Activated T-cell treated with anti-CD3 and anti-CD28 coated beads, Interleukin-2, amount 50 U/mL, for 72 hours (primary cell): Measurements from ENCODE around the gene NUMA1. TPM values are rescaled to one million over a fixed set of nuclear protein-coding genes. Genes with fewer than 3 reads are reported as not detected.

ENCODE experiments used
- ATAC-seq, 2 donors: fragments of 150-1000 bp; cut with Tn5 transposase; replicated peaks in 1 of 2; 2 replicates each; pipeline ENCODE4 v1.10.0; 2021; ENCODE audit warnings: moderate library complexity in 2 of 2, mild to moderate bottlenecking in 1 of 2
- DNase-seq, 2 donors: peaks; one replicate each; pipeline ENCODE4 v3.0.0; 2021 to 2022; ENCODE audit warnings: mixed read lengths in 1 of 2
- H3K27ac Mint-ChIP-seq: one replicate; pipeline ENCODE4 v1.8.0; 2022; ENCODE audit warnings: mild to moderate bottlenecking, moderate library complexity, mixed read lengths
- H3K27me3 Mint-ChIP-seq: one replicate; pipeline ENCODE4 v1.8.0; 2022; ENCODE audit warnings: low read depth, mixed read lengths
- H3K36me3 Mint-ChIP-seq, 2 donors: one replicate each; pipeline ENCODE4 v1.8.0; 2022; ENCODE audit warnings: mixed read lengths in 2 of 2, mild to moderate bottlenecking in 1 of 2; ENCODE audit not compliant: insufficient read depth in 2 of 2
- H3K4me1 Mint-ChIP-seq: one replicate; pipeline ENCODE4 v1.8.0; 2022; ENCODE audit warnings: low read depth, mixed read lengths
- H3K4me3 Mint-ChIP-seq, 2 donors: one replicate each; pipeline ENCODE4 v1.8.0; 2022; ENCODE audit warnings: mild to moderate bottlenecking in 2 of 2, mixed read lengths in 2 of 2, moderate library complexity in 2 of 2
- H3K9me3 Mint-ChIP-seq, 2 donors: one replicate each; pipeline ENCODE4 v1.8.0; 2022; ENCODE audit warnings: mixed read lengths in 2 of 2
- total RNA-seq, 2 donors: library from RNA; stranded (reverse); gene quantifications; one replicate each; pipeline ENCODE4 v1.2.3, GENCODE V29; 2022

Gene NUMA1
- total RNA-seq, 2 donors from 2014 or later, result 156 to 163 TPM

GRCh38 chr11:71997594-71997993, 82.7 kb downstream of the NUMA1 start:
- H3K4me1 Mint-ChIP-seq, result peaks cover 22% of the 10 kb centered on the region
- ATAC-seq, result no peak

GRCh38 chr11:71996946-71997345, 83.4 kb downstream of the NUMA1 start:
- H3K36me3 Mint-ChIP-seq, result peaks cover 0 to 3% of the 10 kb centered on the region in 2 donors
- H3K4me1 Mint-ChIP-seq, result peaks cover 22% of the 10 kb centered on the region
- ATAC-seq, result no peak
- H3K4me3 Mint-ChIP-seq, result no peak overlapping the region
- no peaks in the 10 kb centered on the region for H3K27me3 Mint-ChIP-seq
- no peak overlapping the region for H3K27ac Mint-ChIP-seq
- no peak for DNase-seq
- no peaks in the 10 kb centered on the region for H3K9me3 Mint-ChIP-seq

More at GRCh38 chr11:71997594-71997993, 82.7 kb downstream of the NUMA1 start:
- Mint-ChIP-seq H3K27me3 (no peaks in the 10 kb centered on the region), H3K9me3 (no peaks in the 10 kb centered on the region), H3K36me3 (peaks cover 0 to 5% of the 10 kb centered on the region in 2 donors), H3K4me3 (no peak overlapping the region), H3K27ac (no peak overlapping the region)
- DNase-seq, result no peak

- peaks cover 0 to under 1% of the 10 kb centered on the region in 2 donors for H3K36me3 Mint-ChIP-seq
- peaks cover 24% of the 10 kb centered on the region for H3K4me1 Mint-ChIP-seq
- no peaks in the 10 kb centered on the region for H3K27me3 Mint-ChIP-seq
- no peaks in the 10 kb centered on the region for H3K9me3 Mint-ChIP-seq
- ATAC-seq, result no peak
- DNase-seq, result no peak
- no peak overlapping the region for H3K4me3 Mint-ChIP-seq
- no peak overlapping the region for H3K27ac Mint-ChIP-seq
Measured at GRCh38 chr11:71996517-71996916, 83.8 kb downstream of the NUMA1 start.

GRCh38 chr11:71995726-71996291, 84.5 kb downstream of the NUMA1 start:
- Mint-ChIP-seq H3K4me3 (no peak overlapping the region), H3K36me3 (peaks cover 0 to 2% of the 10 kb centered on the region in 2 donors), H3K27ac (no peak overlapping the region), H3K27me3 (no peaks in the 10 kb centered on the region), H3K9me3 (no peaks in the 10 kb centered on the region), H3K4me1 (peaks cover 29% of the 10 kb centered on the region)
- no peak for ATAC-seq
- no peak for DNase-seq

- Mint-ChIP-seq H3K4me3 (no peak overlapping the region), H3K36me3 (peaks cover 0 to 2% of the 10 kb centered on the region in 2 donors), H3K27me3 (no peaks in the 10 kb centered on the region), H3K9me3 (no peaks in the 10 kb centered on the region), H3K27ac (no peak overlapping the region), H3K4me1 (peaks cover 28% of the 10 kb centered on the region)
- DNase-seq, result no peak
- ATAC-seq, result peak in 1 of 2 donors; percentile 3
Measured at GRCh38 chr11:71994786-71995185, 85.6 kb downstream of the NUMA1 start.

- Mint-ChIP-seq H3K27me3 (no peaks in the 10 kb centered on the region), H3K9me3 (no peaks in the 10 kb centered on the region), H3K4me1 (peaks cover 7% of the 10 kb centered on the region), H3K27ac (no peak overlapping the region), H3K36me3 (peaks cover 0 to 2% of the 10 kb centered on the region in 2 donors), H3K4me3 (no peak overlapping the region)
- no peak for DNase-seq
- ATAC-seq, result no peak
Measured at GRCh38 chr11:71992136-71992730, 88.1 kb downstream of the NUMA1 start.

GRCh38 chr11:71991494-71991893, 88.8 kb downstream of the NUMA1 start:
- Mint-ChIP-seq H3K27me3 (no peaks in the 10 kb centered on the region), H3K4me1 (peaks cover 7% of the 10 kb centered on the region), H3K4me3 (no peak overlapping the region), H3K9me3 (no peaks in the 10 kb centered on the region), H3K36me3 (peaks cover 2% of the 10 kb centered on the region in 2 donors), H3K27ac (no peak overlapping the region)
- no peak for ATAC-seq
- DNase-seq, result no peak

GRCh38 chr11:71990701-71991100, 89.6 kb downstream of the NUMA1 start:
- H3K36me3 Mint-ChIP-seq, result peaks cover 2% of the 10 kb centered on the region in 2 donors
- H3K27ac Mint-ChIP-seq, result no peak overlapping the region
- ATAC-seq, result no peak

GRCh38 chr11:71988050-71988449, 92.3 kb downstream of the NUMA1 start:
- peaks cover 2% of the 10 kb centered on the region in 2 donors for H3K36me3 Mint-ChIP-seq

More at GRCh38 chr11:71990701-71991100, 89.6 kb downstream of the NUMA1 start:
- H3K9me3 Mint-ChIP-seq, result no peaks in the 10 kb centered on the region
- H3K4me3 Mint-ChIP-seq, result no peak overlapping the region
- peaks cover 13% of the 10 kb centered on the region for H3K4me1 Mint-ChIP-seq
- H3K27me3 Mint-ChIP-seq, result no peaks in the 10 kb centered on the region
- no peak for DNase-seq

GRCh38 chr11:71987521-71987920, 92.8 kb downstream of the NUMA1 start:
- Mint-ChIP-seq H3K4me3 (no peak overlapping the region), H3K9me3 (no peaks in the 10 kb centered on the region), H3K4me1 (peaks cover 13% of the 10 kb centered on the region), H3K27ac (no peak overlapping the region), H3K27me3 (no peaks in the 10 kb centered on the region), H3K36me3 (peaks cover 2% of the 10 kb centered on the region in 2 donors)
- no peak for ATAC-seq
- no peak for DNase-seq

More at GRCh38 chr11:71988050-71988449, 92.3 kb downstream of the NUMA1 start:
- H3K4me3 Mint-ChIP-seq, result no peak overlapping the region
- H3K4me1 Mint-ChIP-seq, result peaks cover 13% of the 10 kb centered on the region
- no peak for ATAC-seq
- H3K27ac Mint-ChIP-seq, result peak overlapping the region; percentile 11
- H3K27me3 Mint-ChIP-seq, result no peaks in the 10 kb centered on the region
- no peak for DNase-seq
- no peaks in the 10 kb centered on the region for H3K9me3 Mint-ChIP-seq

- Mint-ChIP-seq H3K36me3 (peaks cover 1 to 2% of the 10 kb centered on the region in 2 donors), H3K27me3 (no peaks in the 10 kb centered on the region), H3K4me3 (no peak overlapping the region), H3K4me1 (peaks cover 7% of the 10 kb centered on the region), H3K27ac (peak overlapping the region; percentile 75), H3K9me3 (no peaks in the 10 kb centered on the region)
- no peak for DNase-seq
- peak; percentile 41 to 57 for ATAC-seq
Measured at GRCh38 chr11:71986131-71986530, 94.2 kb downstream of the NUMA1 start.

- no peak overlapping the region for H3K27ac Mint-ChIP-seq
- H3K4me1 Mint-ChIP-seq, result peaks cover 7% of the 10 kb centered on the region
- H3K4me3 Mint-ChIP-seq, result no peak overlapping the region
- no peaks in the 10 kb centered on the region for H3K9me3 Mint-ChIP-seq
- DNase-seq (no peak), ATAC-seq (no peak)
- H3K36me3 Mint-ChIP-seq, result peaks cover 5 to 12% of the 10 kb centered on the region in 2 donors
- H3K27me3 Mint-ChIP-seq, result no peaks in the 10 kb centered on the region
Measured at GRCh38 chr11:71979602-71980001, 100.7 kb downstream of the NUMA1 start.

- Mint-ChIP-seq H3K27me3 (no peaks in the 10 kb centered on the region), H3K4me3 (no peak overlapping the region), H3K4me1 (peaks cover 7% of the 10 kb centered on the region)
Measured at GRCh38 chr11:71979094-71979493, 101.2 kb downstream of the NUMA1 start.

More at GRCh38 chr11:71979094-71979493, 101.2 kb downstream of the NUMA1 start:
- ATAC-seq (no peak), DNase-seq (no peak)
- Mint-ChIP-seq H3K9me3 (no peaks in the 10 kb centered on the region), H3K36me3 (peaks cover 5 to 12% of the 10 kb centered on the region in 2 donors), H3K27ac (no peak overlapping the region)
